Right lobe of liver (tissue), 4 donors: Measurements from ENCODE around the gene ARHGAP30.
A peak's percentile ranks its signal among the peaks of the same experiment; 100 is the strongest.

ENCODE experiments used
- POLR2A ChIP-seq: fragments of 450-650 bp; IDR thresholded peaks from one replicate; pipeline ENCODE4 v1.6.1; 2017; ENCODE audit warnings: antibody characterized with exemption, mild to moderate bottlenecking
- TF ChIP-seq, protein P1 (sequence below), 4 donors: fragments of 200-600 bp in 3 of 4; fragments of 450-650 bp in 1 of 4; IDR thresholded peaks; one replicate each; pipeline versions ENCODE4 v1.5.1 to v1.8.0; 2016 to 2022; ENCODE audit warnings: antibody characterized with exemption in 4 of 4, mild to moderate bottlenecking in 2 of 4
- donor health status: DM: no; HTN: no; CAD: no.
- donor health status: DM: no; HTN: no; CAD: no.
- donor health status: DM: no; HTN: yes; CAD: no.

GRCh38 chr1:161071886-161072371, 2.2 kb upstream of the ARHGAP30 start:
- no peak for TF ChIP-seq POLR2A
- TF ChIP-seq, protein P1, sequence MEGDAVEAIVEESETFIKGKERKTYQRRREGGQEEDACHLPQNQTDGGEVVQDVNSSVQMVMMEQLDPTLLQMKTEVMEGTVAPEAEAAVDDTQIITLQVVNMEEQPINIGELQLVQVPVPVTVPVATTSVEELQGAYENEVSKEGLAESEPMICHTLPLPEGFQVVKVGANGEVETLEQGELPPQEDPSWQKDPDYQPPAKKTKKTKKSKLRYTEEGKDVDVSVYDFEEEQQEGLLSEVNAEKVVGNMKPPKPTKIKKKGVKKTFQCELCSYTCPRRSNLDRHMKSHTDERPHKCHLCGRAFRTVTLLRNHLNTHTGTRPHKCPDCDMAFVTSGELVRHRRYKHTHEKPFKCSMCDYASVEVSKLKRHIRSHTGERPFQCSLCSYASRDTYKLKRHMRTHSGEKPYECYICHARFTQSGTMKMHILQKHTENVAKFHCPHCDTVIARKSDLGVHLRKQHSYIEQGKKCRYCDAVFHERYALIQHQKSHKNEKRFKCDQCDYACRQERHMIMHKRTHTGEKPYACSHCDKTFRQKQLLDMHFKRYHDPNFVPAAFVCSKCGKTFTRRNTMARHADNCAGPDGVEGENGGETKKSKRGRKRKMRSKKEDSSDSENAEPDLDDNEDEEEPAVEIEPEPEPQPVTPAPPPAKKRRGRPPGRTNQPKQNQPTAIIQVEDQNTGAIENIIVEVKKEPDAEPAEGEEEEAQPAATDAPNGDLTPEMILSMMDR (IDR thresholded peaks at IDR 0.05) = peak; percentile 47 to 55 (median 47)
